Activated CD4-positive, CD25-positive, alpha-beta regulatory T cell (primary cell): ENCODE results near the gene EPB41L5.

Experiments
- DNase-seq, 4 experiments: peaks; one replicate each; lab custom pipeline; 2025; lab: John Stamatoyannopoulos, UW

The EPB41L5 gene

GRCh38 chr2:120224735-120225548 lies 212.1 kb downstream of the EPB41L5 start:
- DNase-seq = no peak

GRCh38 chr2:120225549-120226065 lies 212.7 kb downstream of the EPB41L5 start:
- no peak for DNase-seq

- DNase-seq = no peak
Measured at GRCh38 chr2:120226316-120226715, 213.4 kb downstream of the EPB41L5 start.

GRCh38 chr2:120227111-120227991 lies 214.5 kb downstream of the EPB41L5 start:
- DNase-seq = no peak

- DNase-seq = no peak
Measured at GRCh38 chr2:120228503-120228902, 215.6 kb downstream of the EPB41L5 start.
